HUES6 (cell line): Measurements from ENCODE around the gene INPP5J.

Experiments used
- H3K27ac ChIP-seq: 2 replicates; pipeline ENCODE4 v1.7.0; 2013; ENCODE audit warnings: low read depth, mild to moderate bottlenecking, low read length, inconsistent platforms
- H3K27me3 ChIP-seq: 2 replicates; pipeline ENCODE4 v1.6.1; 2013; ENCODE audit warnings: low read length; ENCODE audit not compliant: control insufficient read depth, insufficient read depth
- H3K36me3 ChIP-seq: 2 replicates; pipeline ENCODE4 v1.6.1; 2013; ENCODE audit warnings: low read length; ENCODE audit not compliant: control insufficient read depth, insufficient read depth
- H3K4me1 ChIP-seq: 2 replicates; pipeline ENCODE4 v1.6.1; 2013; ENCODE audit warnings: low read length; ENCODE audit not compliant: control insufficient read depth, insufficient read depth
- H3K4me3 ChIP-seq: 2 replicates; pipeline ENCODE4 v1.5.1; 2013; ENCODE audit warnings: low read depth, low read length
- H3K9ac ChIP-seq: one replicate; pipeline ENCODE4 v1.6.1; 2013; ENCODE audit warnings: mild to moderate bottlenecking, low read length
- H3K9me3 ChIP-seq: 2 replicates; pipeline ENCODE4 v1.6.1; 2013; ENCODE audit warnings: low read depth, low read length; ENCODE audit not compliant: control insufficient read depth, insufficient read depth

The INPP5J gene

DNA sequence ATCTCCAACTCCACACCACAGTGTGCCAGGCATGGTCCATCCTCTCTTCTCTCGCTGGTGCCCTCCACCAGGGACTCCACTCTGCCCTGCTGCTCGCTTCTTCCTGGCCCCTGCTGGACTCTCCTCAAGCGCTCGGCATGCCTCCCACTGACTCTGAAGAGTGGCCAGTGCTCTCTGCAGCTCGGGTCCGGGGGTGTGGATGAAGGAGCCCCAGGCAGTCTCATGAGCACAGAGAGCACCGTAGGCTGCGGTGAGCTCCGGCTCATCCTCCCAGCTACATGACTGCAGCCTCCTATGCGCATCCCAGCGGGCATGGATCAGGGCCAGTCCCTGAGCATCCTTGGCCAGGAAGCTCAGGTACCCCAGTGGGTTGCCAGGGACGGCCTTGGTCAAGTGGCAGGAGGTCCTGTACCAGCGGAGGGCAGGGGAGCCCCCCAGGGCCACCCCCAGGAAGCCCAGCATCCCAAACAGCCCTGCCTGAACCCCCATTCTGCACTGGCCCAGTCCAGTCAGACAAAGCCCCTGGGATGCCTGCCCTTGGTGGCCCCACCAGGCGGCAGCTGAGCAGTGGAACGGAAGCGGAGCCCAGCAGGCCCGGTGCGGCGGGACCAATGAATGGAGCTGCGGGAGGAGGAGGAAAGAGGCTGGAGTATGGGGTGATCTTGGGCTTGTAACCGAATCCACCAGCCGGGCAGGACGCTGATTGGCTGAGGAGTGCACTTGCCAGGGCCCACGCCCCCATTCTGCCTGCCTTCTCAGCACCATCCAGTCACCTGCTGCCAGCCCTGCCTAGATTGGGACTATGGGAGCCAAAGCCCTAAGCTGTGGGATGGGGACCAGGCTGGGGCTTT lies 17.3 kb downstream of the INPP5J start, which contains the start of gene PLA2G3:
Gene PLA2G3 (minus strand): TSS at position 643 of the 851 bp plus-strand sequence. CDS start 154 bp downstream, at position 489.
- Histone ChIP-seq H3K36me3 (peaks cover 30% of the 10 kb centered on the region), H3K27me3 (peaks cover 3% of the 10 kb centered on the region; the same call in 1 of the 2 replicates), H3K4me1 (peaks cover 20% of the 10 kb centered on the region), H3K4me3 (peak within 1 kb of the TSS; percentile 50), H3K9ac (peak within 1 kb of the TSS; percentile 5), H3K9me3 (peaks cover 6% of the 10 kb centered on the region; the same call in 1 of the 2 replicates), H3K27ac (no peak within 1 kb of the TSS; the same call in 1 of the 2 replicates)

DNA sequence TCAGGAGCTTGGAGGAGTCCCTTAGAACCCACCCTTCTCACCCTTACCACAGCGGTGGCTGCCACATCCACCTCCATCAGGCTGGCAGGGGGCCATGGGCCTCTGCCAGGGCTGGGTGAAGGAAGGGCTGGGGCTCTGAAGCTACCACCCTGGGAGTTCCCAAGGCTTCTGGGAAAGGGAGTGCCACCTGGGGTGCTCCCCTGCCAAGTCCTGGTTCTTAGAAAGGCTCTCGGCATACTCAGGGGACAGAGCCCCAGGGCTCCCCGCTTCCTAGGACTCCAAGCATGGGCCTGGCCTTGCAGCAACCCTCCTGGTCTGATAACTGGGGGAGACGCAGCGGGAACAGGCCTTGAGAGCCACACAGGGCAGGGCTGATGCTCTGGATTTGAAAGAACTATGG lies 18.0 kb downstream of the INPP5J start:
- peaks cover 3% of the 10 kb centered on the region; the same call in 1 of the 2 replicates for H3K27me3 ChIP-seq
- H3K27ac ChIP-seq: no peak overlapping the region; the same call in 1 of the 2 replicates
- peaks cover 24% of the 10 kb centered on the region for H3K36me3 ChIP-seq
- peaks cover 20% of the 10 kb centered on the region for H3K4me1 ChIP-seq
- no peak overlapping the region for H3K9ac ChIP-seq
- no peak overlapping the region for H3K4me3 ChIP-seq
- peaks cover 6% of the 10 kb centered on the region; the same call in 1 of the 2 replicates for H3K9me3 ChIP-seq

DNA sequence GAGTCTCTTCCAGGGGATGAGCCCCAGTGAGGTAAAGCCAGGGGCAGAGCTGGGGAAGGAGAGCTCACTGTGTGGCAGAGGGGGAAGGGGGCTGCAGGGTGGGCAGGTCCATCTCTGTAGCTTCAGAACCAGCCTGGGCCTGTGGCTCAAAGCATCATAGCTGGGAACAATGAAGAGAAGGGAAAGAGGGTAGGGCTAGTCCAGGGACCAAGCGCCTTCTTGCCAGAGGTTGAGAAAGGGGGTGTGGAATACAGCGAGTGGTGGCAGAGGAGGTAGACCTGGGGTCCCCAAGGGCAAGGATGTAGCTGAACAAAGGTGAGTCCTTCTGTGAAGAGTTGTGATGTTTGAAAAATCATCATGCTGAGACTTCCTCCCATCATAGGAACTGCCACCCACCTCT lies 18.8 kb downstream of the INPP5J start:
- Histone ChIP-seq H3K4me1 (peaks cover 20% of the 10 kb centered on the region), H3K36me3 (peaks cover 16% of the 10 kb centered on the region), H3K9ac (no peak overlapping the region), H3K27me3 (peaks cover 3% of the 10 kb centered on the region; the same call in 1 of the 2 replicates), H3K27ac (no peak overlapping the region), H3K4me3 (no peak overlapping the region), H3K9me3 (peaks cover 6% of the 10 kb centered on the region; the same call in 1 of the 2 replicates)

DNA sequence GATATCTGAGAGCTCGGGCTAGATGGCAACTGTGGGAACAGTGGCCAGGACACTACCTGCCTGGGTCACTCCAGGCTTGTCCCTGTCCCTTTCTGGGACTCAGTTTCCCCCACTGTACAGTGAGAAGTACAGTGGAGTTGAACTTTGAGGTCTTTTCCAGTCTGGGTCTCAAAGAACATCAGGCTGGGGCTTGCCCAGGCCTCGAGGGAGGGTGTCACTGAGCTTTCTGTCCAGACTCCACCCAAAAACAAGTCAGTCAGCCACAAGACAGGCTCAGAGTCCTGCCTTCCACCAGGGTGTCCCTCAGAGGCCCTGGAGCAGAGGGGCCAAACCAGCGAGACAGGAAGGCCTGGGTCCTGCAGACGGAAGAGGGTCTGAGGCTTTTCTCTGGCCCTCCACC lies 19.5 kb downstream of the INPP5J start:
- Histone ChIP-seq H3K4me3 (no peak overlapping the region), H3K4me1 (peaks cover 20% of the 10 kb centered on the region), H3K9me3 (peaks cover 6% of the 10 kb centered on the region; the same call in 1 of the 2 replicates), H3K27me3 (peaks cover 3% of the 10 kb centered on the region; the same call in 1 of the 2 replicates), H3K36me3 (peaks cover 9% of the 10 kb centered on the region; the same call in 1 of the 2 replicates), H3K27ac (no peak overlapping the region), H3K9ac (no peak overlapping the region)

DNA sequence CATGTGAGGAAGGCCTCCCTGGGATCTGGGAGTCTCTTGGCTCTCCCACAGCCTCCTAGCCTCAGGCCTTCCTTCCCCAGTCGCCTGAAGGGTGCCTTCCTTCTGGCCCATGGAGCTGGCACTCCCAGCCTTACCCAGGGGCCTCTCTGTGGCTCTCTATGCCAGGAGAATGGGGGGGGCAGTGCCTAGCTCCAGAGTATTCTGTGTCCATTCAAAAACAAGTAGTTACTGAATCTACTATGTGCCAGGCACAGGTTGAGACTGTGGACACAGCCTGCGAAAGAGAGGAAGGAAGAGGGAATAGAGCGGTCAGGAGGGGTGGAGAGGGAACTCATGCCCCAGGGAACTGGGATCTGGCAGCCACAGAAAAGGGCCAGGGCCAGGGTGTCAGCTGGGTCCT lies 20.3 kb downstream of the INPP5J start:
- no peak overlapping the region for H3K27ac ChIP-seq
- H3K27me3 ChIP-seq: peaks cover 3% of the 10 kb centered on the region; the same call in 1 of the 2 replicates

DNA sequence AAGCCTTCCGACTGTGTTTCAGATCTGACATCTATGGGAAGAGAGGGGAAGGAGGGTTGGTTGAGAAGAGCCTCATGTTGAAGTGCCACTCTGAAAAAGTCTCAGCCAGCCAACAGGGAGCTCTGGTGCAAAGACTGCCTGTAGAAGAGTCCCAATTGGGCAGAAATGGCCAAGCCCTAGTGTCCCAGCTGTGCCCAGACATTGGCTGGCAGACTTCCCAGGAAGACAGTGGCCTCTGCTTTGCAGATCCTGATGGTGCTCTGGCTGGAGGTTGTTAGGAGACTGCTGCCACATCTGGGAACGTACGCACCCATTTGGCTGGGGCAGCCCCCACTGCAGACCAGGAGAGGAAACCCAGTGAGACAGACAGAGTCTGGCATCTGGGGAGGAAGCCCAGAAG lies 20.8 kb downstream of the INPP5J start:
- H3K27me3 ChIP-seq: peaks cover 3% of the 10 kb centered on the region; the same call in 1 of the 2 replicates
- peaks cover 23% of the 10 kb centered on the region for H3K4me1 ChIP-seq
- H3K27ac ChIP-seq: no peak overlapping the region
- H3K36me3 ChIP-seq: no peaks in the 10 kb centered on the region
- no peak overlapping the region for H3K9ac ChIP-seq
- H3K9me3 ChIP-seq: peaks cover 6% of the 10 kb centered on the region; the same call in 1 of the 2 replicates
- H3K4me3 ChIP-seq: no peak overlapping the region

More for the DNA sequence above, 20.3 kb downstream of the INPP5J start:
- H3K36me3 ChIP-seq: 0 out of 2 replicates have a peak, but pooled peaks cover 3% of the 10 kb centered on the region
- no peak overlapping the region for H3K9ac ChIP-seq
- H3K4me1 ChIP-seq: peaks cover 20% of the 10 kb centered on the region
- no peak overlapping the region for H3K4me3 ChIP-seq
- H3K9me3 ChIP-seq: peaks cover 6% of the 10 kb centered on the region; the same call in 1 of the 2 replicates

DNA sequence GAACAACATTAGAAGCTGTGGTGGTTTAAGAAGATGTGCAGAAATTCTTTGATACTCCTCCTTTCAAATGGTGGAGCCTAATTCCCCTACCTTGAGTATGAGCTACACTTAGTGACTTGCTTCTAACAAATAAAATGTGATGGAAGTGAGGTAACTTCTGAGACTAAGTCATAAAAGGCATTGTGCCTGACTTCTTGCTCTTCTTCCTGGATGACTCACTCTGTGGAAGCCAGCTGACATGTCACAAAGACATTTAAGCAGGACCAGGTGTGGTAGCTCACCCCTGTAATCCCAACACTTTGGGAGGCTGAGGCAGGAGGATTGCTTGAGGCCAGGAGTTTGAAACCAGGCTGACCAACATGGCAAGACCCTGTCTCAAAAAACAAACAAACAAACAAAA lies 21.5 kb downstream of the INPP5J start:
- no peak overlapping the region for H3K4me3 ChIP-seq
- peaks cover 6% of the 10 kb centered on the region; the same call in 1 of the 2 replicates for H3K9me3 ChIP-seq
- peaks cover 20% of the 10 kb centered on the region for H3K4me1 ChIP-seq
- H3K9ac ChIP-seq: no peak overlapping the region
- H3K27me3 ChIP-seq: peaks cover 3% of the 10 kb centered on the region; the same call in 1 of the 2 replicates
- H3K36me3 ChIP-seq: no peaks in the 10 kb centered on the region
- H3K27ac ChIP-seq: no peak overlapping the region

DNA sequence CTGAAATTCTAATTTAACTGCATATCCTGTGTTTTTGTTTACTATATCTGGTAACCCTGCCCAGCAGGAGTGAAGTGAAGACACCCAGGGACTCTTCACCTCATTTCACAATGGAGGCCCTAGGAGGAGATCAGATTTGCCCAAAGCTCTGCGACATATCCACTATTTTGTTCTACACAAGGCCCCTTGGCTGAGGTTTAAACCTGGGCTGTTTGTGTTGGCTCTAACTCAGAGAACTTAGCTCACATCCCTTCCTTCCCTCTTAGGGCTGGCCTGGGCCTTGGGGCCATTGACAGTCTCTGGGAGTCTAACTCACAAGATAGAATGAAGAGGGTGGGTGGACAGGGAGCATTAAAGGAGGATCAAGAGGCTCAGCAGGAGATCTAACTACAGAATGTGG lies 25.7 kb downstream of the INPP5J start:
- peaks cover 6% of the 10 kb centered on the region; the same call in 1 of the 2 replicates for H3K9me3 ChIP-seq
- no peak overlapping the region for H3K27ac ChIP-seq
- H3K9ac ChIP-seq: no peak overlapping the region
- no peaks in the 10 kb centered on the region for H3K36me3 ChIP-seq
- H3K27me3 ChIP-seq: peaks cover 3% of the 10 kb centered on the region; the same call in 1 of the 2 replicates
- H3K4me1 ChIP-seq: peaks cover 6% of the 10 kb centered on the region; the same call in 1 of the 2 replicates
- no peak overlapping the region for H3K4me3 ChIP-seq

DNA sequence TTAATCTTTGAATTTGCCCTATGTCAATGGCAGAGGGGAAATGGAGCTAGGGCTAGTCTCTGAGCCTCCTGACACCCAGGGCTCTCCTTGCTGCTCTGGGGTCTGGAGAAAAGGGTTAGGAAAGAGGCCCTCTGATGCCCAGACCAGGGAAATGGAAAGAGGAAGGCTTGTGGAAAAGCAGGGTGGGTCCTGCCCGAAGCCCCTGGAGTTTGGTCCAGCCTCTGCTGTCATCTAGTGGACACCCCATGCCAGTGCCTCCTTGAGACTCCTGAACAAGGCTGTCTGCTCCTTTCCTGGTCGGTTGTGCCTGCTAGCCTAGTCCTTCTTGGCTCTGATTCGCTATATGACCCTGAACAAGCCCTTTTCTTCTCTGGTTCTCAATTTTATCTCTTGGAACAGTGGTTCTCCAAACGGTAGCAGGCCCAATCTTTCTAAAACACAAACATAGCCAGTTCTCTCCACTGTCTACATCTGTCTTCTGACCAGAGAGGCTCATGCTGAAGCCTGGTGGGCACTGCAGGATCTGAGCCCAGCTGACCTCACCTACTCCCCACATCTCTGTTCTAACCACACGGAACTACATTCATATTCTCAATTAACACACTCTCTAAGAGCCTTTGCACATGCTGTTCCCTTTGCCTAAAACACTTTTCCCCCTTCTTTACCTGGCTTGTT lies 26.3 kb downstream of the INPP5J start:
- Histone ChIP-seq H3K9ac (no peak overlapping the region), H3K27ac (no peak overlapping the region), H3K4me3 (no peak overlapping the region), H3K4me1 (peaks cover 6% of the 10 kb centered on the region; the same call in 1 of the 2 replicates), H3K36me3 (no peaks in the 10 kb centered on the region), H3K27me3 (no peaks in the 10 kb centered on the region; the same call in 1 of the 2 replicates), H3K9me3 (peaks cover 6% of the 10 kb centered on the region; the same call in 1 of the 2 replicates)

DNA sequence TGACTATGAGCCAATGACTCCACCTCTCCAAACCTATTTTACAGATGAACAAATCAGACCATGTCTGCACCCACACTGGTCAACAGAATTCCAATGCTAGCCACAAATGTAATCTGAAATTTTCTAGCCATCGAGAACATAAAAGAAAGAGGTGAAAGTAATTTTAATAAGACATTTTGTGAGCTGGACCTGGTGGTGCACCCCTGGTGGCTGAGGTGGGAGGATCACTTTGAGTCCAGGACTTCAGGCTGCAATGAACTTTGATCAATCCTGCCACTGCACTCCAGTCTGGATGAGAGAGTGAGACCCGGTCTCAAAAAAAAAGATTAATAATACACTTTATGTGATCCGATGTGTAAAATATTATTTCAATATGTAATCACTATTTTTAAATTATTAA lies 27.8 kb downstream of the INPP5J start:
- Histone ChIP-seq H3K27me3 (no peaks in the 10 kb centered on the region; the same call in 1 of the 2 replicates), H3K9ac (no peak overlapping the region), H3K4me3 (no peak overlapping the region)

More for the DNA sequence above, 27.8 kb downstream of the INPP5J start:
- Histone ChIP-seq H3K36me3 (no peaks in the 10 kb centered on the region), H3K27ac (no peak overlapping the region), H3K4me1 (peaks cover 6% of the 10 kb centered on the region; the same call in 1 of the 2 replicates), H3K9me3 (no peaks in the 10 kb centered on the region)
